Activated CD8-positive, alpha-beta T cell treated with anti-CD3 and anti-CD28 coated beads for 36 hours (primary cell): ENCODE results near the gene NUTM2E. TPM values are rescaled to one million over a fixed set of nuclear protein-coding genes. Genes with fewer than 3 reads are reported as not detected.
"Not testable (repeated sequence)": the region's sequence is repeated elsewhere in the genome, so short reads cannot be mapped to it uniquely, and the experiment has no call there.

ENCODE experiments used
- ATAC-seq: fragments of 200-7000 bp; cut with Tn5 transposase; one replicate; pipeline ENCODE4 v1.10.0; 2021; ENCODE audit warnings: mild to moderate bottlenecking, moderate library complexity
- CTCF ChIA-PET: fragments of 350-600 bp; sonication (Branson Sonifier 250); formaldehyde crosslinking; loops from one replicate; lab custom pipeline; 2021; ENCODE audit warnings: antibody characterized with exemption; lab: Charles Lee
- POLR2A ChIA-PET: fragments of 350-600 bp; sonication (Branson Sonifier 250); formaldehyde crosslinking; loops from one replicate; lab custom pipeline; 2021; ENCODE audit warnings: antibody characterized with exemption; lab: Charles Lee
- DNase-seq: peaks from one replicate; pipeline ENCODE4 v3.0.0-alpha.2; 2020
- H3K27ac Mint-ChIP-seq: one replicate; pipeline ENCODE4 v1.8.0; 2021; ENCODE audit warnings: mild to moderate bottlenecking, mixed read lengths
- H3K27me3 Mint-ChIP-seq: one replicate; pipeline ENCODE4 v1.8.0; 2021; ENCODE audit warnings: mixed read lengths
- H3K36me3 Mint-ChIP-seq: one replicate; pipeline ENCODE4 v1.8.0; 2021; ENCODE audit warnings: low read depth, mixed read lengths
- H3K4me1 Mint-ChIP-seq: one replicate; pipeline ENCODE4 v1.8.0; 2021; ENCODE audit warnings: low read depth, mixed read lengths
- H3K4me3 Mint-ChIP-seq: one replicate; pipeline ENCODE4 v1.8.0; 2021; ENCODE audit warnings: mild to moderate bottlenecking, moderate library complexity, mixed read lengths
- H3K9me3 Mint-ChIP-seq: one replicate; pipeline ENCODE4 v1.8.0; 2021; ENCODE audit warnings: mixed read lengths
- intact Hi-C: fragments of 100-400 bp; cut with micrococcal nuclease; formaldehyde crosslinking; loops from one replicate; pipeline ENCODE4 v1.10.0; 2022
- total RNA-seq, 2 experiments: library from RNA; stranded (reverse); gene quantifications; one replicate each; pipeline ENCODE4 v1.2.3, GENCODE V29; 2021

The NUTM2E gene
- total RNA-seq, 2 experiments from 2014 or later = 0.23 TPM; not detected in 1

- H3K27me3 Mint-ChIP-seq, H3K4me3 Mint-ChIP-seq, POLR2A ChIA-PET, intact Hi-C loops, H3K9me3 Mint-ChIP-seq, CTCF ChIA-PET, H3K36me3 Mint-ChIP-seq, ATAC-seq, H3K4me1 Mint-ChIP-seq, DNase-seq: not testable (repeated sequence)
- peak overlapping the region; percentile 6 for H3K27ac Mint-ChIP-seq
Observed at GRCh38 chr10:79816290-79816689, 10.2 kb upstream of the NUTM2E start.

- H3K27ac Mint-ChIP-seq = peak overlapping the region; percentile 46
- H3K27me3 Mint-ChIP-seq, H3K9me3 Mint-ChIP-seq, CTCF ChIA-PET, intact Hi-C loops, H3K36me3 Mint-ChIP-seq, POLR2A ChIA-PET, ATAC-seq, H3K4me3 Mint-ChIP-seq: not testable (repeated sequence)
- DNase-seq = peak; percentile 27
- peaks cover 22% of the 10 kb centered on the region for H3K4me1 Mint-ChIP-seq
Observed at GRCh38 chr10:79823387-79823786, 3.2 kb upstream of the NUTM2E start.

GRCh38 chr10:79825587-79826011 lies 940 bp upstream of the NUTM2E start:
- DNase-seq = peak; percentile 31
- peaks cover 27% of the 10 kb centered on the region for H3K4me1 Mint-ChIP-seq
- CTCF ChIA-PET, POLR2A ChIA-PET, H3K36me3 Mint-ChIP-seq, H3K27me3 Mint-ChIP-seq, H3K9me3 Mint-ChIP-seq, intact Hi-C loops: not testable (repeated sequence)
- peak; percentile 8 for ATAC-seq
- H3K27ac Mint-ChIP-seq = peak overlapping the region; percentile 90
- peak overlapping the region; percentile 86 for H3K4me3 Mint-ChIP-seq

DNA sequence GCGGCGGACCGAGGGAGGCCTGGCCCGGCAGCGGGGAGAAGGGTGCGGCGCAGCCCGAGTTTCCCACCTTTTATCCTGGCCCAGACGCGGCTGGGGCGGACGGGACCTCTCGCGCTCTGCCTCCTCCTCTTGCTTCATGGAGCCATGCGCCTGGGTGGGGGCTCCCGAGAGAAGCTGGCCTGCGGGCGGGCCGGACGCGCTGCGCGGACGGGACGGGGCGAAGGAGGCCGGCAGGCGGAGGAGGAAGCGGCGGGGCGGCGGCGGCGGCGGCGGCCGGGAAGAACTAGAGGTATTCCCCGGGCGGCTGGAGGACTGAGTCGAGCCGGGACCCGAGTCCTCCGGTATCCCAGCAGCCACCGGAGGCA lies 426 bp upstream of the NUTM2E start:
- H3K4me1 Mint-ChIP-seq = peaks cover 27% of the 10 kb centered on the region
- H3K27ac Mint-ChIP-seq = peak overlapping the region; percentile 90

GRCh38 chr10:79833833-79834232 lies 7.3 kb downstream of the NUTM2E start:
- intact Hi-C loops, DNase-seq, H3K4me1 Mint-ChIP-seq, ATAC-seq, POLR2A ChIA-PET, H3K4me3 Mint-ChIP-seq, H3K9me3 Mint-ChIP-seq, H3K27me3 Mint-ChIP-seq, H3K27ac Mint-ChIP-seq, H3K36me3 Mint-ChIP-seq, CTCF ChIA-PET: not testable (repeated sequence)

More for the DNA sequence above, 426 bp upstream of the NUTM2E start:
- peak; percentile 34 for ATAC-seq
- intact Hi-C loops, CTCF ChIA-PET, H3K36me3 Mint-ChIP-seq, H3K27me3 Mint-ChIP-seq, POLR2A ChIA-PET, DNase-seq, H3K9me3 Mint-ChIP-seq: not testable (repeated sequence)
- peak overlapping the region; percentile 75 for H3K4me3 Mint-ChIP-seq

- H3K36me3 Mint-ChIP-seq, CTCF ChIA-PET, ATAC-seq: not testable (repeated sequence)
Observed at GRCh38 chr10:79835891-79836290, 9.4 kb downstream of the NUTM2E start.

DNA sequence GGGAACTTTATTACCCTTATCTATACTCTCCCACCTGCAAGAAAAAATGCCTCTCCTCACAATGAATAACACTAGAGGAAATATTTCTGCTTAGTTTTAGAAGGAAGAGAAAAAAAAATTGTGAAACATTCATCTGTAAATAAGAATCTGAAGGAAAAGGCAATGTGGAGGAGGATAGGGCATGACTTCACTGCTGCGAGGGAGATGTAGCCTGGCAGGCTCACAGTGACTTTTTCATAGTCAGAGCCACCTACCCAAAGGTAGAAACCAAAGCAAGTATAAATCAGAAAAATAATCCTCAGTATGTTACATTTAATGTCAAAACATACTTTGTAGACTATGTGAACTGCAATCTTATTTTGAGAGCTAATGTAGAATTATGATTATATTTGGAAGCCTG lies 10.4 kb downstream of the NUTM2E start:
- DNase-seq, H3K4me3 Mint-ChIP-seq, H3K27me3 Mint-ChIP-seq, H3K27ac Mint-ChIP-seq, CTCF ChIA-PET, POLR2A ChIA-PET, H3K9me3 Mint-ChIP-seq, H3K36me3 Mint-ChIP-seq, intact Hi-C loops, H3K4me1 Mint-ChIP-seq, ATAC-seq: not testable (repeated sequence)

More at GRCh38 chr10:79835891-79836290, 9.4 kb downstream of the NUTM2E start:
- POLR2A ChIA-PET, H3K4me3 Mint-ChIP-seq, intact Hi-C loops, H3K27ac Mint-ChIP-seq, DNase-seq, H3K4me1 Mint-ChIP-seq, H3K9me3 Mint-ChIP-seq, H3K27me3 Mint-ChIP-seq: not testable (repeated sequence)

DNA sequence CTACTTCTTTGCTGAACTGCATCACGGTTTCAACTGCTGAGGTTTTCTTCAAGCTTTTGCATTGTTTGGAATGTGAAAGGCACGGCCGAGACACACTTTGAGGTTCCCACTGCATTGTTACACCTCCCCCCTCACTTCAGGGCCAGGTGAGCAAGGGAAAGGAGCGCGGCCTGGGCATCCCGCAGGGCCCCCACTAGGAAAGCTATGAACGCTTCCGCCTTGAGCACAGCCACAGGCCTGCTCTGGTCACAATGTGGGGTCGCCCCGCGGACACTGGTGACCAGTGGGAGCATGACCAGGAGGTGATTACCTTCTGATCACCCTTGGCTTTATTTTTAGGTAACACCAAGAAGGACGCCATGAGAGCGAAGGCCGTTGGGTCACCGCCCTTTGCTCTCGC lies 11.9 kb downstream of the NUTM2E start:
- H3K9me3 Mint-ChIP-seq, intact Hi-C loops, H3K27me3 Mint-ChIP-seq, ATAC-seq, H3K27ac Mint-ChIP-seq, H3K4me3 Mint-ChIP-seq, H3K4me1 Mint-ChIP-seq, DNase-seq, POLR2A ChIA-PET, CTCF ChIA-PET, H3K36me3 Mint-ChIP-seq: not testable (repeated sequence)

GRCh38 chr10:79853191-79853854 lies 26.8 kb downstream of the NUTM2E start:
- CTCF ChIA-PET, H3K9me3 Mint-ChIP-seq, H3K4me1 Mint-ChIP-seq, H3K27me3 Mint-ChIP-seq, POLR2A ChIA-PET, ATAC-seq, H3K4me3 Mint-ChIP-seq, DNase-seq, intact Hi-C loops, H3K36me3 Mint-ChIP-seq, H3K27ac Mint-ChIP-seq: not testable (repeated sequence)

GRCh38 chr10:79862269-79862668 lies 35.7 kb downstream of the NUTM2E start:
- H3K4me1 Mint-ChIP-seq, H3K9me3 Mint-ChIP-seq, H3K4me3 Mint-ChIP-seq, ATAC-seq, CTCF ChIA-PET, H3K27me3 Mint-ChIP-seq, H3K27ac Mint-ChIP-seq, H3K36me3 Mint-ChIP-seq, intact Hi-C loops, DNase-seq, POLR2A ChIA-PET: not testable (repeated sequence)

GRCh38 chr10:79862803-79863202 lies 36.3 kb downstream of the NUTM2E start:
- intact Hi-C loops, H3K9me3 Mint-ChIP-seq, DNase-seq, H3K4me1 Mint-ChIP-seq, POLR2A ChIA-PET, H3K27me3 Mint-ChIP-seq, H3K27ac Mint-ChIP-seq, H3K36me3 Mint-ChIP-seq, H3K4me3 Mint-ChIP-seq, CTCF ChIA-PET, ATAC-seq: not testable (repeated sequence)

DNA sequence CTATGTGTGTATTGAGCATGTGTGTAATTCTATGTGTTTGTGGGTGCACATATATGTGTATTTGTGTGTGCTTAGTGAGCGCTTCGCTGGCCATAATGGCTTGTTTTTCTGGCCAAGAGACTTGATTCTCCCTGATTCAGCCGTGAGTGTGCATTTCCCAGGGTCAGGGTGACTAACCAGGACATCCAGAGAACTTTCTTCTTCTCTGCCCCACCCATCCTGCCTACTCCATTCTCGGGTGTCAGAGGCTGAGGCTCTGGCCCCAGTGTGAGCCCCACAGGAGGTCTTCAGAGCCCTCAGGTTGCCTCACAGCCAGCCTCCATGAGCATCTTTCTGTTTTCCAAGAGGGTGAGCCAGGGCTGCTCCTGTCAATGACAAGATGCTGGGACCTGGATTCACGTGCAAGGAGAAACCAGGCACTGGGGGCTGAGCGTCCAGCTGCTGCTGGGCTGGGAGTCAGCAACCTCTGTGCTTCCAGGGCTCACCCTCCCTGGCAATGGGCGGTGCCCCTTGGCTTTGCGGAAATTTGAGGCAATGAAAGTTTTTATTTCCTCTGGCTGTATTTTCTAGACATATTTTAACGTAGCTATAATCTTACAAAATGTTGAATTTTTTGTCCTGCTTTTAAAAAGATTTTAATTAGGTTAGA lies 40.5 kb downstream of the NUTM2E start:
- intact Hi-C loops, ATAC-seq, H3K27ac Mint-ChIP-seq, CTCF ChIA-PET, POLR2A ChIA-PET, H3K9me3 Mint-ChIP-seq, DNase-seq, H3K4me1 Mint-ChIP-seq, H3K4me3 Mint-ChIP-seq, H3K36me3 Mint-ChIP-seq, H3K27me3 Mint-ChIP-seq: not testable (repeated sequence)
